GM19193 (cell line): Measurements from ENCODE around the gene SRA1.

Experiments
- POLR2A ChIP-seq: IDR thresholded peaks from 4 replicates; pipeline ENCODE4 v1.6.1; 2011; ENCODE audit not compliant: insufficient read depth, insufficient read length; ENCODE audit errors: extremely low read depth

The SRA1 gene

GRCh38 chr5:140546851-140547507 is 10.3 kb downstream of the SRA1 start:
- TF ChIP-seq POLR2A = no peak

- TF ChIP-seq POLR2A = no peak
Measured at GRCh38 chr5:140545606-140546005, 11.7 kb downstream of the SRA1 start.

GRCh38 chr5:140544986-140545385 is 12.3 kb downstream of the SRA1 start:
- no peak for TF ChIP-seq POLR2A

DNA sequence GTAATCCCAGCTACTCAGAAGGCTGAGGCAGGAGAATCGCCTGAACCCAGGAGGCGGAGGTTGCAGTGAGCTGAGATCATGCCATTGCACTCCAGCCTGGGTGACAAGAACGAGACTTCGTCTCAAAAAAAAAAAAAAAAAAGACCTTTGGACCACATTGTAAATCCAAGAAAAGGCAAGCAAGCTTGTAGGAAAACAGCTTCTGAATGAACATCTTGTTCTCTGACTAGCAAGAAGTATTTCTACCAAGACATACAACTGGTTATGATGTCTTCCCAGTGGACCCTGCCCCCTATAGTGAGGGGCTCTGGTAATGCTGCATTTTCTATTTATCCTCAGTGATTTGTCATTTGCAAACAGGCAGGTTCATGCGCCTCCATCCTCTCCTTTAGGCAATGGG is 14.3 kb downstream of the SRA1 start:
- no peak for TF ChIP-seq POLR2A

- TF ChIP-seq POLR2A = no peak
Measured at GRCh38 chr5:140540227-140540626, 17.0 kb downstream of the SRA1 start.

DNA sequence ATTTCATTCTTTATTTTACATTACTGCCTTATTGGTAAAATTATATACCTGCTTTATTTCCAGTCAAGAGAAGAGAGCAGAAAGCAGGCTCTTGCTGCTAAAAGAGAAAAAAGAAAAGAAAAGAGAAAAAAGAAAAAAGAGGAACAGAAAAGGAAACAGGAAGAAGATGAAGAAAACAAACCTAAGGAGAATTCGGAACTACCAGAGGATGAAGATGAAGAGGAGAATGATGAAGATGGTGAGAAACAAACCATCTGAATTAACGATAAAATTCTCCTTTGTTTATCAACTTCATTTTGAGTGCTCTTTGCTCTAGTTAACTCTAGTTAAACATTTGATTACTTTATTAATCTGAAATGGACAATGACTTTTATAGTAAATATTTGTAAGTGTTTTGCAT is 33.3 kb downstream of the SRA1 start:
- TF ChIP-seq POLR2A = no peak

DNA sequence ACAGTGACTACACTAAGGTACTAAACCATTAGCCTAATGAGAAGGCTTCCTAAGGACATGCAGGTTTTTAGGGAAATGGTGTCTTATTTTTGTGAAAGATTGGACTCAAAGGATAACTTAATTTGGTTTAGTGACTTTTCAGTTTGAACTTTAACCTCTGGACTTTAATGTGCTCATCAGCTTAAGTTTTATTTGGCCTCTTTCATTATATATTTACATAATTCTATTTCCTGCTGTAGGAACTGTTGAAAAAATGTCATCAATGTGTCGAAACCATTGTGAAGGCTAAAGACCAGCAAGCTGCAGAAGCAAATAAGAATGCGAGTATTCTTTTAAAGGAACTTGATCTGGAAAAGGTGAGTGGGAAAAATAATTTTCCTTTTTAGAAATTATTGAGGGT is 44.1 kb downstream of the SRA1 start:
- TF ChIP-seq POLR2A = no peak

- TF ChIP-seq POLR2A = no peak
Measured at GRCh38 chr5:140509898-140510297, 47.4 kb downstream of the SRA1 start.

DNA sequence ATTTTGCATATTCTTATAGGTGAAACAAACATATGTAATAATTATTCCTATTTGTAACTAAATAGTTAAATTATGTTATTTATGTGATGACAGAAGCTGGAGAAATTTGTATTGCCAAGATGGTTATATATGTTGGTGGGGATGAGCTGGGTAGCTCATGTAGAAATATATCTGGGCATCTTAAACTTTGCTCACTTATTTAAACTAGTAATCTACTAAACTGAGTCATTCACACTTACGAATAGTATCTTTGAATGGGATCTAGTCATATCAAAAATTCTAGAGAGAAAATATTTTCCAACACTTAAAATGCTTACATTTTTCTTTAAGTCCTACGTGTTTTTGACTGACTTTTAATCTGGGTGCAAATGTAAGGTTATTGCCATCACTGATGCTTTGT is 54.4 kb downstream of the SRA1 start:
- TF ChIP-seq POLR2A = no peak
